GM23338 (cell line): ENCODE data around the gene RAP2B. TPM values are rescaled to one million over a fixed set of nuclear protein-coding genes. Genes with fewer than 3 reads are reported as not detected.

Experiments used
- ATAC-seq: fragments of 200-7000 bp; cut with Tn5 transposase; 3 replicates; pipeline ENCODE4 v1.9.1; 2020
- DNase-seq: peaks from one replicate; pipeline ENCODE4 v3.0.0-alpha.2; 2015; ENCODE audit warnings: low spot score
- H2AFZ ChIP-seq: fragments of 200-600 bp; sonication (generic); 2 replicates; pipeline ENCODE4 v1.8.0; 2016; ENCODE audit warnings: antibody characterized with exemption, mild to moderate bottlenecking, moderate library complexity
- H3F3A ChIP-seq: fragments of 200-600 bp; sonication (generic); replicated peaks from 2 replicates; pipeline ENCODE4 v1.8.0; 2017; ENCODE audit warnings: antibody characterized with exemption, mixed run types, low read depth
- H3K27ac ChIP-seq: fragments of 200-600 bp; sonication (generic); 2 replicates; pipeline ENCODE4 v1.6.1; 2016; ENCODE audit warnings: low read depth
- H3K27me3 ChIP-seq: fragments of 200-600 bp; sonication (generic); 2 replicates; pipeline ENCODE4 v1.8.0; 2016; ENCODE audit warnings: mild to moderate bottlenecking, mixed run types, moderate library complexity; ENCODE audit not compliant: insufficient read depth
- H3K36me3 ChIP-seq: fragments of 200-600 bp; sonication (generic); 2 replicates; pipeline ENCODE4 v1.8.0; 2016; ENCODE audit warnings: mild to moderate bottlenecking; ENCODE audit not compliant: insufficient read depth
- H3K4me1 ChIP-seq: fragments of 200-600 bp; sonication (generic); 2 replicates; pipeline ENCODE4 v1.8.0; 2016; ENCODE audit warnings: mild to moderate bottlenecking, moderate library complexity; ENCODE audit not compliant: insufficient read depth
- H3K4me2 ChIP-seq: fragments of 200-600 bp; sonication (generic); 2 replicates; pipeline ENCODE4 v1.7.1; 2017; ENCODE audit warnings: mixed run types
- H3K4me3 ChIP-seq: fragments of 200-600 bp; sonication (generic); 2 replicates; pipeline ENCODE4 v1.6.1; 2016; ENCODE audit warnings: mixed run types
- H3K79me2 ChIP-seq: fragments of 200-600 bp; sonication (generic); replicated peaks from 2 replicates; pipeline ENCODE4 v1.8.0; 2017; ENCODE audit warnings: mild to moderate bottlenecking; ENCODE audit not compliant: insufficient read depth
- H3K9me2 ChIP-seq: fragments of 200-600 bp; sonication (generic); 2 replicates; pipeline ENCODE4 v1.8.0; 2017; ENCODE audit not compliant: insufficient read depth
- H4K20me1 ChIP-seq: fragments of 200-600 bp; sonication (generic); replicated peaks from 2 replicates; pipeline ENCODE4 v1.8.0; 2017; ENCODE audit warnings: mild to moderate bottlenecking; ENCODE audit not compliant: insufficient read depth
- H3K27ac Mint-ChIP-seq: 2 replicates; pipeline ENCODE4 v1.8.0; 2020; ENCODE audit warnings: inconsistent platforms, mild to moderate bottlenecking, moderate library complexity, mixed read lengths
- H3K27me3 Mint-ChIP-seq: 3 replicates; pipeline ENCODE4 v1.8.0; 2022; ENCODE audit warnings: low read depth, mild to moderate bottlenecking, moderate library complexity, mixed read lengths, inconsistent platforms; ENCODE audit not compliant: insufficient read depth, poor library complexity
- H3K36me3 Mint-ChIP-seq: 3 replicates; pipeline ENCODE4 v1.8.0; 2021; ENCODE audit warnings: low read depth, mild to moderate bottlenecking, inconsistent platforms, moderate library complexity, mixed read lengths
- H3K4me1 Mint-ChIP-seq: 3 replicates; pipeline ENCODE4 v1.8.0; 2020; ENCODE audit warnings: mild to moderate bottlenecking, inconsistent platforms, mixed read lengths
- H3K4me3 Mint-ChIP-seq: 3 replicates; pipeline ENCODE4 v1.8.0; 2021; ENCODE audit warnings: moderate library complexity, mild to moderate bottlenecking, inconsistent platforms, mixed read lengths
- H3K9me3 Mint-ChIP-seq: 3 replicates; pipeline ENCODE4 v1.8.0; 2020; ENCODE audit warnings: moderate library complexity, mild to moderate bottlenecking, inconsistent platforms, mixed read lengths
- CREB1 ChIP-seq: fragments of 250-450 bp; sonication (Bioruptor Pico); IDR thresholded peaks from 2 replicates; pipeline ENCODE4 v1.5.0; 2020; ENCODE audit warnings: low read depth, mild to moderate bottlenecking, moderate library complexity
- CTCF ChIP-seq, 2 experiments: fragments of 200-600 bp in 1 of 2; sonication (generic) in 1 of 2; conservative IDR thresholded peaks; 2 replicates each; pipeline versions ENCODE4 v1.5.1 to v1.6.1; 2016 to 2017; ENCODE audit warnings: antibody characterized with exemption in 2 of 2, low read depth in 2 of 2, mild to moderate bottlenecking in 2 of 2, moderate library complexity in 1 of 2
- EZH2 ChIP-seq: fragments of 200-600 bp; sonication (generic); IDR thresholded peaks from one replicate; pipeline ENCODE4 v1.8.0; 2017; ENCODE audit warnings: antibody characterized with exemption, mild to moderate bottlenecking, low read depth; ENCODE audit not compliant: unreplicated experiment
- EZH2phosphoT487 ChIP-seq: fragments of 200-600 bp; sonication (generic); IDR thresholded peaks from one replicate; pipeline ENCODE4 v1.8.1; 2018; ENCODE audit warnings: antibody characterized with exemption; ENCODE audit not compliant: unreplicated experiment
- JUNB ChIP-seq: IDR thresholded peaks from one replicate; pipeline ENCODE4 v1.6.1; 2016; ENCODE audit warnings: antibody characterized with exemption; ENCODE audit not compliant: unreplicated experiment
- NANOG ChIP-seq: IDR thresholded peaks from 2 replicates; pipeline ENCODE4 v1.6.1; 2016; ENCODE audit warnings: antibody characterized with exemption, borderline replicate concordance
- POLR2AphosphoS5 ChIP-seq: IDR thresholded peaks from 2 replicates; pipeline ENCODE4 v1.6.1; 2016; ENCODE audit warnings: antibody characterized with exemption, low read depth
- REST ChIP-seq: IDR thresholded peaks from one replicate; pipeline ENCODE4 v1.6.1; 2018; ENCODE audit warnings: antibody characterized with exemption; ENCODE audit not compliant: unreplicated experiment
- STAT1 ChIP-seq: IDR thresholded peaks from one replicate; pipeline ENCODE4 v1.6.1; 2016; ENCODE audit warnings: antibody characterized with exemption; ENCODE audit not compliant: unreplicated experiment
- ZNF114 ChIP-seq: fragments of 250-450 bp; sonication (Bioruptor Pico); IDR thresholded peaks from 2 replicates; pipeline ENCODE4 v1.5.0; 2020; ENCODE audit warnings: mild to moderate bottlenecking, moderate library complexity
- ZNF331 ChIP-seq: fragments of 250-450 bp; sonication (Bioruptor Pico); IDR thresholded peaks from 2 replicates; pipeline ENCODE4 v1.5.0; 2020; ENCODE audit warnings: low read depth, mild to moderate bottlenecking, moderate library complexity
- polyA plus RNA-seq: library from polyadenylated mRNA; unstranded; fragments of >200 nt; fragmentation: Nextera tagmentation; extraction: Ambion mirVana; gene quantifications from 2 replicates; pipeline ENCODE4 v1.2.1, GENCODE V29; 2016
- total RNA-seq: library from RNA; depleted of rRNA; stranded (reverse); fragments of >200 nt; shearing (Covaris generic); gene quantifications from 2 replicates; pipeline ENCODE4 v1.2.3, GENCODE V29; 2014
- TF ChIP-seq, protein P1 (sequence below): IDR thresholded peaks from 2 replicates; pipeline ENCODE4 v1.6.1; 2016; ENCODE audit warnings: antibody characterized with exemption

Gene RAP2B
- total and polyA plus RNA-seq, 2 experiments from 2014 or later = 22.5 to 24.0 TPM

DNA sequence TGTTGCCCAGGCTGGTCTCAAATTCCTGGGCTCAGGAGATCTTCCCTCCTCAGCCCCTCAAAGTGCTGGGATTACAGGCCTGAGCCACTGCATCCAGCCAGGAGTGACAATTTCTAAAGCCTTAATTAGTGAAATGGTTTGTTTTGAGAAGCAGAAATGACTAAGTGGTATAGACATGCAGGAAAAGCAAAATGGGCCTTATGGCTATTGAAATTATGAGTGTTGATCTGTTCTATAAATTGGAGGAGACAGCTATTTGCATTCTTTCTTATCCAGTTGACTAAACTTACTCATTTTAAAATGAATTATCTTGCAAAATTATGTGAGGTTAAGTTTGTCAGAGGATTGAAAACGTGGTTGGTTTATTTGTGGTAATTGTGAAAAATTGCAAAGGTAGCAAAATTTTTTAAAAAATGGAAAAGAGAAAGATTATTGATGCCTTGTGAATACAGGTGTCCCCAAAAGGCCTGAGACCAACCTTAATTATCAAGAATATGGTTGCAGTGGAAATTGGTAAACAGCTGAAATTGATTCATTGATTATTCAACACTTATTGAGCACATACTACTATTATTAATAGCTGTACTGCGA, 7.9 kb downstream of the RAP2B start:
- Histone ChIP-seq H3K27ac (no peak overlapping the region), H3K36me3 (no peaks in the 10 kb centered on the region), H3F3A (no peaks in the 10 kb centered on the region), H3K4me2 (no peak overlapping the region), H3K27me3 (no peaks in the 10 kb centered on the region), H3K4me1 (peaks cover 18% of the 10 kb centered on the region), H4K20me1 (peaks cover 16% of the 10 kb centered on the region), H3K4me3 (no peak overlapping the region), H3K9me2 (no peaks in the 10 kb centered on the region), H3K79me2 (peaks cover 30% of the 10 kb centered on the region), H2AFZ (no peak overlapping the region)
- TF ChIP-seq ZNF331 (CRISPR knock-in tag) = no peak
- TF ChIP-seq POLR2AphosphoS5 = no peak
- H3K36me3 Mint-ChIP-seq = peaks cover 2% of the 10 kb centered on the region; the same call in 1 of the 3 replicates
- no peaks in the 10 kb centered on the region for H3K9me3 Mint-ChIP-seq
- peaks cover 4% of the 10 kb centered on the region for H3K27me3 Mint-ChIP-seq
- no peak for DNase-seq
- no peak overlapping the region for H3K4me3 Mint-ChIP-seq
- no peak overlapping the region for H3K27ac Mint-ChIP-seq
- peaks cover 37% of the 10 kb centered on the region for H3K4me1 Mint-ChIP-seq
- ATAC-seq = no peak

DNA sequence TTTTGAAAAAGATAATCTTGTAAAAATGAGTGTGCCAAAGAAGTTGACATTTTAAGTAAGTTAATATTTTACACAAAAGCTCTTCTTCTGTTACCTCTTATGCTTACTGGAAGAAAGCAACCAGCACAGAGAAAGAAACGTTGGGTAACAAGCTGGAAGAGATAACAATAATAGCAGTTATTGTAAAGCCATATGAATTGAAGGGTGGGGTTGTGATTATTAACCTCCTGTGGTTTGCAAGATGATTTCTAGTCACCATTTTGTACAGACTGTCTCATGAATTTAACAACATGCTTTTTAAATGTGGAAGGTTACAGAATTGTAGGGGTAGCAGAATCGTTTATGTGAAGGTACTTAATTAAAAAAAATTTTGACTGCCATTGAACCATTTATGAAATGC, 9.2 kb downstream of the RAP2B start:
- Histone ChIP-seq H4K20me1 (peaks cover 4% of the 10 kb centered on the region), H3K4me2 (no peak overlapping the region), H3K36me3 (no peaks in the 10 kb centered on the region), H3K27me3 (no peaks in the 10 kb centered on the region), H3K27ac (no peak overlapping the region), H2AFZ (no peak overlapping the region), H3K4me3 (no peak overlapping the region), H3K9me2 (no peaks in the 10 kb centered on the region), H3K4me1 (peaks cover 5% of the 10 kb centered on the region; the same call in 1 of the 2 replicates), H3F3A (no peaks in the 10 kb centered on the region), H3K79me2 (peaks cover 16% of the 10 kb centered on the region)
- H3K27ac Mint-ChIP-seq = no peak overlapping the region
- H3K4me1 Mint-ChIP-seq = peaks cover 23% of the 10 kb centered on the region
- H3K27me3 Mint-ChIP-seq = peaks cover 4% of the 10 kb centered on the region
- ATAC-seq (no peak), DNase-seq (no peak)
- H3K9me3 Mint-ChIP-seq = peaks cover 6% of the 10 kb centered on the region; the same call in 1 of the 3 replicates
- no peak overlapping the region for H3K4me3 Mint-ChIP-seq
- peaks cover 6% of the 10 kb centered on the region; the same call in 2 of the 3 replicates for H3K36me3 Mint-ChIP-seq
- TF ChIP-seq CTCF (conservative IDR thresholded peaks at IDR 0.05; ENCODE audit: low read depth in 2 of 2) (no peak), EZH2 (no peak), ZNF114 (CRISPR knock-in tag) (no peak), REST (no peak), STAT1 (no peak), CREB1 (CRISPR knock-in tag) (no peak), EZH2phosphoT487 (no peak), NANOG (no peak), JUNB (no peak)
- TF ChIP-seq, protein P1, sequence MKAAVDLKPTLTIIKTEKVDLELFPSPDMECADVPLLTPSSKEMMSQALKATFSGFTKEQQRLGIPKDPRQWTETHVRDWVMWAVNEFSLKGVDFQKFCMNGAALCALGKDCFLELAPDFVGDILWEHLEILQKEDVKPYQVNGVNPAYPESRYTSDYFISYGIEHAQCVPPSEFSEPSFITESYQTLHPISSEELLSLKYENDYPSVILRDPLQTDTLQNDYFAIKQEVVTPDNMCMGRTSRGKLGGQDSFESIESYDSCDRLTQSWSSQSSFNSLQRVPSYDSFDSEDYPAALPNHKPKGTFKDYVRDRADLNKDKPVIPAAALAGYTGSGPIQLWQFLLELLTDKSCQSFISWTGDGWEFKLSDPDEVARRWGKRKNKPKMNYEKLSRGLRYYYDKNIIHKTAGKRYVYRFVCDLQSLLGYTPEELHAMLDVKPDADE = no peak
